HG03520 (cell line): ENCODE data around the gene VPREB1.
"Not testable (repeated sequence)": the region's sequence is repeated elsewhere in the genome, so short reads cannot be mapped to it uniquely, and the experiment has no call there.

ENCODE experiments used
- ATAC-seq: cut with Tn5 transposase; IDR thresholded peaks from one replicate; pipeline ENCODE4 v1.9.1; 2021; ENCODE audit warnings: mild to moderate bottlenecking, moderate library complexity; ENCODE audit not compliant: unreplicated experiment

Gene VPREB1

DNA sequence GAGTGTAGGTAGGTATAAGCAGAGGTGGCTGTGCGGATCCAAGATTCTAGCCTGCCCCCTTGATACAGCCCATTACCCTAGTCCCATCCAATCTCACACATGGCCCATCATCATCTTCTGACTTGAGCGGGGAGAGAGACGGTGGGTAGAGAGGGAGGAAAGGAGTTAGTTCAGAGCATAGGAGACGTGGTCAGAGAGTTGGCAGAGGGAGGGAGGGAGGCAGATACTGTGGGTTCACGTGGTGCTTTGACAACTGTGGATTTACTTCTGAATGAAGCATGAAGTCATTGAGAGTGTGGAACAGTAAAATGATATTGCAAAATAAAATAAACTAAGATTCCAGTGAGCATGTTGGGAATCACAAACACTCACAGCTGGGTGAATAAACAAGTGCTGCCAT lies 31.4 kb upstream of the VPREB1 start:
- no peak for ATAC-seq

- no peak for ATAC-seq
Observed at GRCh38 chr22:22214819-22215329, 29.7 kb upstream of the VPREB1 start.

DNA sequence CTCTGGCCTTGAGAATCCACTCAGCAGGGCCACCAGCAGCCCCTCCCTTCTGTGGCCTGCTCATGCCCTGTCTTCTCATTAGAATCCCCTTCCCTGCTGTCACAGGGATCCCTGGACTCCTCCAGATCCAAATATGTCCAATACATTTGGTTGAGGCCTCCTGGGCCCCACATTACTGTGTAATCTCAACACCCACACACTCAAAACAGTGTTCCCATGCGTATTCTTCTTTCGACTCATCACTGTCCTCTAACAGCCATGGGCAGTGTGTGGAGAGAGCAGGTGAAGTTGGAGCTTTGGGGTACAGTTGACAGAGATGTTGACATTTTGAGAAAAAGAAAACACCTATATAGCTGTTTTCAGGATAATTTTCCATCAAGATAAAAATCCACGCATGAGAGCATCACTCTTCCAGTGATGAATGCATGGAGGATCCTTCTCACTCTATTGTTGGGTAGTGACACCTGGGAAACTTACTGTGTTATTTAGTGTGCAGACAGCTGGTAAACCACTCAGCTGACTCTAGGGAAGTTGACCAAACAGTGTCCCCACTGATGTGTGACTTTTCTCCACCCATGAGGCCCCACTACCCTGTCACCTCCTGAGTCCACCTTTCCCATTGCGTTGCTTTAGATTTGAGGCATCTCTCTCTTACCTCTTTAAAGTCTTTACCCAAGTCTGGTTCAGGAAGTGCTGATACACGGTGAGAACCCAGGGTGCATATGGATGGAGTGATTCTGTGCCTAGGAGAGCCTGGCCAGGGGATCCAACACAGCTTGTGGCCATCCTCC lies 28.7 kb upstream of the VPREB1 start:
- no peak for ATAC-seq

GRCh38 chr22:22216450-22216959 lies 28.1 kb upstream of the VPREB1 start:
- ATAC-seq: no peak

- no peak for ATAC-seq
Observed at GRCh38 chr22:22218302-22218701, 26.3 kb upstream of the VPREB1 start.

DNA sequence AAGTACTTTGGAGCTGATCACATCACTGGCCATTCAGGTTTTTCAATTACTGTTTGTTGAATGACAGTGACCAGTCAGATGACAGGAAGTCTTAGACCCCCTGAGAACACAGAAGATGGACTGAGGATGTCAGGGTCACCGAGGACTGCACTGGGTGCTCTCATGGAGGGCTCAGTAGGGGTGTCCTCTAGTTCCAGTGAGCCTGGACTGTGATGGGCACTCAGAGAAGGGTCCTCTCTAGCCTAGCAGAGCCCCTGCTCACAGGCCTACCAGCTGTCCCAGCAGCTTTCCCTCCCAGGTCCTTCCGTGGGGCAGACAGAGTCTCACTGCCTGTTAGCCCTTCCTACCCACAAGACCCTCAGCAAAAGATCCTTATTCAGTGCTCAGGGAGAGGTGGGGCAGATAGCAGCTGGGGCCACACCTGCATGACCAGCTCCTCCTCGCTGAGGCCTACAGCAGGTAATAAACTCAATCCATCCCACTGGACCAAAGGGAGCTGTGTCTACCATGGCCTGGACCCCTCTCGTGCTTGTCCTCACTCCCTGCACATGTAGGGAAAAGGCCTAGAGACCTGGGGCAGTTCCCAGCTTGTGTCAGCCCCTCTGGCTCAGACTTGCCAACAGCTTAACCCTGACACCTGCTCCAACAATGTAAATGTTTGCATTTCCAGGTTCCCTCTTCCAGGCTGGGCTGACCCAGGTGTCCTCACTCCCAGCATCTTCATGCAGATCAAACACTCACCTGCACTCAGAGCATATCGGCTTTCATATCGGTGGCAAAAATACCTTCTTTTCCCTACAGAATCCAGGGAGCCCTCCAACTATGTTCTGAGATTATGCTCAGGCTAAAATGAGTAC lies 25.2 kb upstream of the VPREB1 start:
- ATAC-seq: no peak

DNA sequence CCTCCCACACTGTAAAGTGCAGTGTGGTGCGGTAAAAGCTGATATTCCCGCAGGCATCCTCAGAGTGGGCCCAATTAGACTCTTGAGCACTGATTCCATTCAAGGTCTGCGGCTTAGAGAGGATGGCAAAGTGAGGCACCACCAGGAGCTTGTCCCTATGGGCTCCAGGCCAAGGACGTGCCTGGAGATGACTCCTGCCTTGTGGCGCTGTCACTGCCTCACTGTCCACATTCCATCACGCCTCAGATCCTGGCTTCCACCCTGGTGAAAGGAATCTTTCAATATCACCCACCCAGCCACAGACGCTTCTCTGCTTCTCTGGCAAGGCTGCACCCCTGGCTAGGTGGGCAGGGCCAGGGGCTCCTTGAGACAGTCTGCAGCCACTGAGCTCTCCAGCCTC lies 23.5 kb upstream of the VPREB1 start:
- not testable (repeated sequence) for ATAC-seq

- no peak for ATAC-seq
Observed at GRCh38 chr22:22226448-22227187, 18.0 kb upstream of the VPREB1 start.

GRCh38 chr22:22228421-22228820 lies 16.2 kb upstream of the VPREB1 start:
- no peak for ATAC-seq

DNA sequence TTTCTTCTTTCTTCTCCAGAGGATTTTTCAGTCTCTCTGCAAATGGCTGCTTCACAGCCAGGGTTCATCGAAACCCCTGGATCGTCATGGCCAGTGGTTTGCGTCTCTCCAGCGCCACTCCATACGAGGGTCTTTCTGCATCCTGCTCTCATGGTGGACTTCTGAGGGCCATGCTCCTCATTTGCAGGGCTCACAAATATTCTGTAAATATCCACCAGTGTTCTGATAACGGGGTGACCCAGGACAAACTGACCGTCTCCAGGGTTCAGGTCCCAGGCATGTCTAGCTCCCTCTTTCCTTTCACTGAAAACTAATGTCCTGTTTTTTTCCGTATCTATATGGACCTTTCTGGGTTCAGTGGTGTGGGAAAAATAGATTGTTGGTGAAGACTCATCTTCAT lies 15.7 kb upstream of the VPREB1 start:
- ATAC-seq: no peak

GRCh38 chr22:22229683-22230420 lies 14.7 kb upstream of the VPREB1 start:
- no peak for ATAC-seq

- no peak for ATAC-seq
Observed at GRCh38 chr22:22230438-22230837, 14.1 kb upstream of the VPREB1 start.

- ATAC-seq: no peak
Observed at GRCh38 chr22:22233081-22233480, 11.5 kb upstream of the VPREB1 start.

DNA sequence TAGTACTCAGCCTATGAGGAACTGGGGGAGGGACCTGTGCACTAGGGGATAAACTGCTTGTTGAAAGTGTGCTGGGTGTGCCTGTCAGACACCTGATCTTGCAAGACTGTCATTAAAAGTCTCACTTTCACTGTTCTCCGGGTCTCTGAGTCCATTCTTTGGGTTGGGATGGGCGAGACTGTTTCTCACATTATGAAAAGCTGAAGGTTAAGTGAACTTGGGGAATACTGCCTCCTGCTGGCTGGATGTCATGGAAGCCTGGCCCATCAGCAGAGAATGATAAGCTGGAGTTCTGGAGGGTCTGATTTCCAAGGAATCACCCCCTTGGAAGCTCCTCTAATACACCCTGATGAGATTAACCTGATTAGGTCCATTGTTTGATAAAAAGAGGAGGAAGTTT lies 9.0 kb upstream of the VPREB1 start:
- no peak for ATAC-seq

GRCh38 chr22:22237521-22237920 lies 7.1 kb upstream of the VPREB1 start:
- ATAC-seq: no peak

- no peak for ATAC-seq
Observed at GRCh38 chr22:22239311-22239939, 5.2 kb upstream of the VPREB1 start.

GRCh38 chr22:22241554-22241898 lies 3.1 kb upstream of the VPREB1 start:
- ATAC-seq: no peak

GRCh38 chr22:22242488-22242887 lies 2.1 kb upstream of the VPREB1 start:
- ATAC-seq: no peak

- no peak for ATAC-seq
Observed at GRCh38 chr22:22243033-22243680, 1.4 kb upstream of the VPREB1 start.
